ENCODE data around the gene HNRNPUL1.

The HNRNPUL1 gene

DNA sequence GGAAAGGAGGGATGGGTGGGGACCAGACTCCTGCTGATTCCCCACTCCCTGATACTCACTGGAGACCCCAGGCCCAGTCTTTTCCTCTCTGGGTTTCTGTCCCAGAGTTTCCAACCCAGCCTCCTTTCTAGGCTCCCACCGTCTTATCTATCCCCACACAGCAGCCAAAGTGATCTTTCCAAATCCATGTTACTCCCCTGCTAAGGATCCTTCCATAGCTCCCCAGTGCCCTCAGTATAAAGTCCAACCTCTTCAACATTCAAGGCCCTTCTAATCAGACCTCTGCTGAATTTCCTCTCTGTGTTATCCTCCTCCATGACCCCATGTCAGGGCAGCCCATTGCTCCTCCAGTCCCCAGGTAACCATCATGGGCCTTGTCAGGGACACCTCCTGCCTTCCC lies 90.9 kb downstream of the HNRNPUL1 start:
- no peak for DNase-seq

DNA sequence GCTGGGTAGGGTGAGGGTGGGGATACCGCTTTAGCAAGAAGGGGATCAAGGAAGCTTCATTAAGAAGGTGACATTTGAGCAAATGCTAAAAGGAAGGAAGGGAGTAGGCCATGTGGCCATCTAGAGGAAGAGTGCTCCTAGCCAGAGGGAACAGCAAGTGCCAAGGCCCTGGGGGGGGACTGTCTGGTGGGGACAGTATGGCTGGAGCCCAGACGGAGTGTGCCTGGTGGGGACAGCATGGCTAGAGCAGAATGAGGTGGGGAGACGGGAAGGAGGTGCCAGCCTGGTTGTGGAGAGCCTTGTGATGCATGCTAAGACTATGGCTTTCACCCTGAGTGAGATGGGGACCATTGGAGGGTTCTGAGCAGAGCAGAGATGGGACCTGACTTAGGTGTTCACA lies 91.6 kb downstream of the HNRNPUL1 start:
- DNase-seq = no peak

DNA sequence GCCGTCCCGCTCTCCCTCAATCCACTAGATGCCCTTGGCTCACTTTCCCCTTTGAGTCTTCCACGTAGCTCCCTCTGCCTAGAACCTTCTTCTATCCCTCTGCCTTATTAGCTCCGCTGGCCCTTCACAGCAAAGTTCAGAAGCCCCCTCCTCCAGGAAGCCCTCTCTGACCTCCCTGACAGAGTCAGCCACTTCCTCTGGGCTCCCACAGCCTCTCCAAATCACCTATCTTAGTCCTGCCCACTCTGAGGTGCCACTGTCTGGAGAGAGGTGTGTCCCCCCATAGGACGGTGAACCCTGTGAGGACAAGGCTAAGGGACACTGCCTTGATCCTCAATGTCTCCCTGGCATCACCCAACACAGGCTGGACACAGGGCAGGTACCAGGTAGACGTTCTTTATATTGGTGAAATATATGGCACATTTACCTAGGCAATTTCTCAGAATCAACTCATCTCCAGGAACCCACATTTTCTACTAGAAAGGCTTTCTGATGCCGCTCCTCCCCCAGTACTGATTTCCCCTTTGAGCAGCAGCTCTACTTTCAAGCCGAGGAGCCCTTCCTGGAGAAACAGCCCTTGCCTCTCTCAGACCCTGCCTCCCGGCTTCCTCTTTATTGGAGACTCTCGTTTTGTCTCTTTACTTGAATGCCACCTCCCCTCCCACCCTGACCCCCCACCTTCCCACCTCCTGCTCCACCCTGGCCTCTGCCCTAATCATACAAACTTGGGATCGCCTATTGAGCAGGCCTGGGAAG lies 93.0 kb downstream of the HNRNPUL1 start:
- DNase-seq = peak; percentile 43
